Activated T-helper 1 cell treated with anti-CD3 and anti-CD28 coated beads, Interleukin-12 subunit alpha, Interleukin-12 subunit beta, Interleukin-2, Interleukin-4 antibody, amounts not matched to agents 30 ng/mL and 10 ng/mL and 1 ng/mL, durations not matched to agents 14 hours and 24 hours and 36 hours (primary cell): Measurements from ENCODE around the gene ZNF423. TPM values are rescaled to one million over a fixed set of nuclear protein-coding genes. Genes with fewer than 3 reads are reported as not detected.

Source experiments
- DNase-seq: peaks from one replicate; pipeline ENCODE4 v3.0.0; 2021; ENCODE audit warnings: low spot score
- H3K27ac Mint-ChIP-seq: one replicate; pipeline ENCODE4 v1.8.0; 2021; ENCODE audit warnings: mild to moderate bottlenecking, mixed read lengths
- H3K27me3 Mint-ChIP-seq: one replicate; pipeline ENCODE4 v1.8.0; 2022; ENCODE audit warnings: mild to moderate bottlenecking, moderate library complexity, mixed read lengths; ENCODE audit not compliant: insufficient read depth
- H3K36me3 Mint-ChIP-seq: one replicate; pipeline ENCODE4 v1.8.0; 2021; ENCODE audit warnings: low read depth, mixed read lengths
- H3K4me1 Mint-ChIP-seq: one replicate; pipeline ENCODE4 v1.8.0; 2021; ENCODE audit warnings: low read depth, mixed read lengths
- H3K4me3 Mint-ChIP-seq: one replicate; pipeline ENCODE4 v1.8.0; 2021; ENCODE audit warnings: mild to moderate bottlenecking, moderate library complexity, mixed read lengths
- H3K9me3 Mint-ChIP-seq: one replicate; pipeline ENCODE4 v1.8.0; 2021; ENCODE audit warnings: mixed read lengths
- intact Hi-C: fragments of 100-400 bp; cut with micrococcal nuclease; formaldehyde crosslinking; loops from one replicate; pipeline ENCODE4 v1.15.1; 2024
- total RNA-seq: library from RNA; stranded (reverse); gene quantifications from 2 replicates; pipeline ENCODE4 v1.2.3, GENCODE V29; 2022

The ZNF423 gene
- total RNA-seq, 1 donor from 2014 or later: not detected

DNA sequence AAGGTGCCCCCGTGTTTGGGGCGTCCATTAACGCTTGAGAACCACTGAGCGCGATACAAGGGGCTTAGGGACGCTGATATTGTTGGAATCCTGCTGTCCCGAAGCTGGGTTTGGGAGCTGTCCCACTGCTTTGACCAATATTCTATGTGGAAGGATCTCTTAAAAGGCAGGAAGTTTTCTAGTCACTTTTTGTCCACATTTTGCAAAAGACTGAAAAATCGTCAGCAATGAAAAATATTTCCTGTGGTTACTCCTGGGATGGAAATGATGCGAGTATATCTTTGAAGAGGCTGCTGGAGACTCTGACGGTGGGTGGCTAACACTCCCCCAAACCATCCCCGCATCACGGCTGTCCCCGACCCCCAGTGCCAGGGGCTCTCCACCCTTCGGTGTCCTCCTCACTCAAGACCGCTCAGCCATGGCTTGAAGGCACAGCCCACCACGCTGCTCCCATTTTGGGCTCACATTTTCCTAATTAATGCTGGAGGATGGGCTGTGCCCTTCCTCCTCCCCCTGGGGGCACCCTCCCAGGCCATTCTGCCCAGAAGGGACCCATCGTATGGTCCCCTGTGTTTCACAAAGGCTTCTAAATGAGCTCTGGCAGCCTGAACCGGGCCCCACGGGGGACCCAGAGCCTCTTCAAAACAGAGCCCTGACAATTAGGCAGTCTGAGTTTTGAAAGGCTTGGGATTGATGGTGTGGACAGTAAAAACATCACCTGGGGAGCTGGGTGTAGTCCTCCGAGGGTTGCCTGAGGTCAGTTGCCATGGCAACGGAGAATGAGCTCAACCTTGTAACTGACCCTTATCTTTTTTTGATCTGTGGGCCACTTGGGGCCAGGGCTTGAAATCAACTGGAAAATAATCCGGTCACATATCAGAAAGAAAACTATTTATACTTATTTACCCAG, 323.7 kb downstream of the ZNF423 start:
- Mint-ChIP-seq H3K27ac (no peak overlapping the region), H3K27me3 (no peaks in the 10 kb centered on the region), H3K4me3 (no peak overlapping the region), H3K4me1 (peaks cover 9% of the 10 kb centered on the region), H3K36me3 (no peaks in the 10 kb centered on the region), H3K9me3 (no peaks in the 10 kb centered on the region)
- intact Hi-C loops: no loop called here
- no peak for DNase-seq

DNA sequence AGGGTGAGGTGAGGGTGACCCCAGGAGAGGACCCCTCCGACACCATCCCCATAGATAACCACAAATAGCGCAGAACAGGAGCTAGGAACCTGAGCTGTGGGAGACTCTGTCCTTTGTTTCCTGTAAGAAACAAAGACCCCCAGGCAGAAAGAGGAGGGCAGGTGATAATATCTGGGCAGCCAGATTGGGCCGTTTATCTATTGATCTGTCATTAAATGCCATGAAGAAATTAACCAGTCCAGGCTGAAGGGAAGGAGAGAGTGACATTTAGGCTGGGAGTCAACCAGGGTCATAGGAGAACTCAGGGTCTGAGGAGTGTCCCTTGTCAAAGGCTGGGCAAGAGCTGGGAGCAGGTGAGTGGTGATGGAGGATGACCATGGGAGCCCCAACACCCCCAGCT, 324.5 kb downstream of the ZNF423 start:
- Mint-ChIP-seq H3K4me3 (no peak overlapping the region), H3K27me3 (no peaks in the 10 kb centered on the region), H3K9me3 (no peaks in the 10 kb centered on the region), H3K27ac (no peak overlapping the region), H3K4me1 (peaks cover 9% of the 10 kb centered on the region), H3K36me3 (no peaks in the 10 kb centered on the region)
- no peak for DNase-seq
- intact Hi-C loops: no loop called here

DNA sequence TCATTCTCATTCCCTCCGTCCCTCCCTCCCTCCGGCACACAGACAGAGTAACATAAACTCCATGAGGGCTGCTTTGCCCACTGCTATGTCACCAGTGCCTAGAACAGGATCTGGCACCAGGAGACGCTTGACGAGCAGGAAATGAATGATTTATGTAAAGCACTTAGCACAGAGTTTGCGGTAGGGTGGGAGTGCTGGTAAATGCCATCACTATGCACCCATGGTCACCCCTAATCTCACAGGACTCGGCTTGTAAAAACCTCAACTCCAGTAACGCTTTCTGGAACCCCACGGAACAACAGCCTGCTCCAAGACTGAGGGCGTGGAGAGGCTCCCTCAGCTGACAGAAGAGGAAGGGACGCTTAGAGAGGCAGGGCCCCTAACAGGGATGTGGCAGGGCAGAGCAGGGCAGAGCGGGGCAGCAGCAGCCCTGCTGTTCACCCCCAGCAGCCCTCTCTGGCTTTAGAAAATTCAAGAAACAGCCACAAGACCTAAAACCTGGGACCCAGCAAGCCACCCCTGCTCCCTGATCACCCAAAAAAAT, 325.4 kb downstream of the ZNF423 start:
- Mint-ChIP-seq H3K36me3 (no peaks in the 10 kb centered on the region), H3K27me3 (no peaks in the 10 kb centered on the region), H3K9me3 (no peaks in the 10 kb centered on the region), H3K27ac (no peak overlapping the region), H3K4me3 (no peak overlapping the region), H3K4me1 (peaks cover 9% of the 10 kb centered on the region)
- intact Hi-C loops: no loop called here
- DNase-seq: no peak

DNA sequence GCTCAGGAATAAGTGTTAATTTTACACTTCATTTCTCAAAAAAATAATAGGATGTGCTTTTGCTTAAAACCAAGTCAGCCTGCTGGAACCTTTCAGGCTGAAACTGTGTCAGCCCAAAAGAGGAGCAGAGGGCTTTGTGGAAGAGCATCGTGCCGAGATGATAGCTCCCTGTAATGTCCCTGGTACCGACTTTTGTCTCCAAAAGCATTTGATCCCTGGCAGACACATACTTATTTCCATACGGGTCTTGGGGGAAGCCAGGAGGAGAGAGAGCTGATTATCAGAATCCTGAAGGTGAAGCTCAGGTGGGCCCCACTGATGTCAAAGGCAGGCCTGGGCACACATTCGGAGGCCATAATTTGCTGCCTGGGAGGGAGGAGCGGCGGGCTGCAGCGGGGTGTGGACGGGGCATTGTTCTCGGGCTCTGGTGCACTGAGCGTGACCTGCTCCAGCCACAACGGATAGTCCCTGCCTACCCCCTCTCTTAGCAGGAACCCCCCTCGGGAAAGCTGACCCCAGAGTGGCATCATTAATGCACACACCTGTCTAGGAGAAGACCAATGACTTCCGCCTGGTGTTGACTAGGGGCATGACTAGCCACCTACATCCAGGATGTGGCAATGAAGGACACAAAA, 326.4 kb downstream of the ZNF423 start:
- Mint-ChIP-seq H3K27me3 (no peaks in the 10 kb centered on the region), H3K27ac (no peak overlapping the region)

DNA sequence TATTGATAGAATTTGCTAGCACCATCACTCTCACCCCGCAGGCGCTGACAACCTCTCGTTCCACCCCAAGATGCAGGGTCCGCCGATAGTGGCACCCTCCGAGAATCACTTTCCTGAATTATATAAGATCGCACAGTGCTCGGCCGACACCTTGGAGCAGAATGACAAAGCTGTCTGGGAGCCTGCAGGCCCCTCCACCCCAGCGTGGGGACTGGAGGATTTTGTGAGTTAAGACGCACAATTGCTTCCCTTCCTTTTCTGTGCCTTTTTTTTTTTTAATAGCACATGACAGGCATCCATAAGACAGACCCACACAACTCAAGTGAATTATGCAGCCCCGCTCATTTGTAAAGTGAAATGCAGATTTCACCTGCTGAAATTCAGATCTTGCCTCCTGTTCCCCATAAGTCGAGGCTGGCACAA, 327.0 kb downstream of the ZNF423 start:
- intact Hi-C loops: no loop called here
- no peak overlapping the region for H3K4me3 Mint-ChIP-seq
- no peak for DNase-seq
- no peak overlapping the region for H3K27ac Mint-ChIP-seq
- H3K4me1 Mint-ChIP-seq: peaks cover 9% of the 10 kb centered on the region
- H3K36me3 Mint-ChIP-seq: no peaks in the 10 kb centered on the region
- no peaks in the 10 kb centered on the region for H3K9me3 Mint-ChIP-seq
- H3K27me3 Mint-ChIP-seq: no peaks in the 10 kb centered on the region

More for the DNA sequence above, 326.4 kb downstream of the ZNF423 start:
- no peak overlapping the region for H3K4me3 Mint-ChIP-seq
- H3K36me3 Mint-ChIP-seq: no peaks in the 10 kb centered on the region
- intact Hi-C loops: no loop called here
- H3K4me1 Mint-ChIP-seq: peaks cover 9% of the 10 kb centered on the region
- no peaks in the 10 kb centered on the region for H3K9me3 Mint-ChIP-seq
- DNase-seq: no peak

DNA sequence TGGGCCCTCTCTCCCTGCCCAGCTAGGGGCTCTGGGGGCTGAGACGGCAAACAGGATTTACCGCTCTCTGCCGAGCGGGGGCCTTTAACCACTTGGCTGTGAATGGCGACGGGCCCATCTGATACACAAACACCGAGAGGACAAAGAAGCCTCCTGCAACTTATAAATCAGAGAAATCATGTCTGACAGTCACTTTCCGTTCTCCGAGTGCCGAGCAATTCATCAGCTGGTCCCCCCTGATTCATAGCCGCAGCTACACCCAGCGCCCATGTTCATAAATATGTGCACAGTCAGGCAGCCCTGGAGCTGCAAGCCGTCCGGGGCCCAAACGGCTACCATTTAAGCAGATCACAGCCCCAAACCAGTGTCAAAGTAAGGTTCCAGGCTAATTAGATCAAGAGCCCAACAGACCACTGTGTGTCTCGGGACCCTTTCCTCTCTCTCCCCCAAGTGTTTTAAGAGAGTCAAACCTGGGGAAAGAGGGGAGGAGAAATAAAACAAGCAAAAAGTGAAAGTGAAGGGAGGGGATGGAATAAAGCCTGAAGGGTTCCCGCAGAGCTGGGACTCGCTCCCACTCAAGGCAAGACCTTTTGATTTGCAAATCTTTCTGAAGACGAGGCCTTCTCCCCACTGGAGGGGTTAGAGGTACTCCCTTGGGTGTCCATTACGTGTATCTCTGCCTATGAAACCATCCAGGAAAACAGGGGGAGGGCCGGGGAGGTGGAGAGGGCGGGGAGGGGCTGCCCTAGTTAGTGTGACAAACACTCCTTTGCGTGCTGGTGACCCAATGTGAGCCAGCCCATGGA, 327.6 kb downstream of the ZNF423 start:
- H3K27ac Mint-ChIP-seq: no peak overlapping the region
- DNase-seq: no peak
- no peaks in the 10 kb centered on the region for H3K27me3 Mint-ChIP-seq
- H3K4me1 Mint-ChIP-seq: peaks cover 9% of the 10 kb centered on the region
- H3K9me3 Mint-ChIP-seq: no peaks in the 10 kb centered on the region
- no peaks in the 10 kb centered on the region for H3K36me3 Mint-ChIP-seq
- peak overlapping the region; percentile 54 for H3K4me3 Mint-ChIP-seq
- intact Hi-C loops: no loop called here

DNA sequence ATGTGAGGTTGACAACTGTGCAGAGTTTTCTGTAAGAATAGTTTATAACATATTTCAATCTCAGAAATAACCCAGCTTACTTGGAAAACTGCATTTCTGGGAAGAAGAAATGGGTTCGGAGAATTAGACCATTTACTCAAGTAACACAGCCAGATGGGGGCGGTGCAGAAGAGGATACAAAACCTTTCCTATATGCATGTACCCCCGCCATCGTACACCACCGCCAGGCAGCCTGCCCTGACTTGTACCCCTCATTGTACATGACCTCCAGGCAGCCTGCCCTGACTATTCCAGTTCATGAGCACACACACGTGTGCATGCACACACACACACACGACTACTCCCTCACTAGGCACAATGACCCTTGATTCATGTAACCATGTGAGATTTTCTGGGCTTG, 328.3 kb downstream of the ZNF423 start:
- intact Hi-C loops: no loop called here
- H3K27ac Mint-ChIP-seq: no peak overlapping the region

DNA sequence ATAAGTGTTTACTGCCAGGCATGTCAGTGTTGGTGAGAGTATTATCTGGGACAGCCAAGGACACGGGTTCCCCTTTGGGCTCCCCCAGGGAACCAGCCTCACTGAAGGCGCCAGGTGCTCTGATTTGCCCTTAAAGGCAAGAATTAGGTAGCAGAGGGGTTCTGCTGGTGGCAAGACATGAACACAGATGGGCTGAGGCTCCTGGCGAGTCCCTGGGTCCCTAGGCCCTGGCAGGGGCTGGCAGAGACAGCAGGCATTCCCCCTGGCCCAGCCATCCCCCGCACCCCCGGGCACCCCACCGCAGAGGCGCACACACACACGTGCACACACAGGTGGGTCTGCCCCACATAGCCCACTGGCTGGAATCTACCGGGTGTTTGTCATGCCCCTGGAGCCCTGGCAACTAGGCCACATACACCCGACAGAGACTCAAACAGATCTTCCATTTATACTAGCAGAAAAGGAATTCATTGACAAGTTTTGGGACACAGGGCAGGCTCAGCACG, 329.0 kb downstream of the ZNF423 start:
- no peaks in the 10 kb centered on the region for H3K27me3 Mint-ChIP-seq

More for the DNA sequence above, 328.3 kb downstream of the ZNF423 start:
- no peak overlapping the region for H3K4me3 Mint-ChIP-seq
- peaks cover 9% of the 10 kb centered on the region for H3K4me1 Mint-ChIP-seq
- no peaks in the 10 kb centered on the region for H3K27me3 Mint-ChIP-seq
- H3K9me3 Mint-ChIP-seq: no peaks in the 10 kb centered on the region
- no peak for DNase-seq
- H3K36me3 Mint-ChIP-seq: no peaks in the 10 kb centered on the region

DNA sequence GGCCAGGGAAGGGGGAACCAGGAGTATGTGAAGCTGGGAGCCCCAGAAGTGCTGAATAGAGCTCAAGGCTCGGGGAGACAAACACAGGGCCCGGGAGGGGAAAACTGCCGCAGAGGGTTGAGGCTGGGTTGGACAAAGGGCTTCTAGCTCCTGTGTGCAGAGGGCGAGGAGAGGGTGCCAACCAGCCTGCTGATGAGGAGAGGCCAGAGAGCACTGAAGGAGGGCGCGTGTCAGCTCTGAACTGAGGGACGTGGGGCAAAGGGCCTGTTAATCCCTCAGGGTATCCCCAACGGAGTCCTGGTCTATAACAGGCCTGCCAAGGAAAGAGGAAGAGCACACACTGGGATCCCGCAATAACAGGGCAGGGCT, 331.0 kb downstream of the ZNF423 start:
- Mint-ChIP-seq H3K9me3 (no peaks in the 10 kb centered on the region), H3K4me1 (peaks cover 9% of the 10 kb centered on the region), H3K27me3 (no peaks in the 10 kb centered on the region), H3K36me3 (no peaks in the 10 kb centered on the region), H3K4me3 (no peak overlapping the region), H3K27ac (no peak overlapping the region)
- intact Hi-C loops: no loop called here
- DNase-seq: no peak

More for the DNA sequence above, 329.0 kb downstream of the ZNF423 start:
- Mint-ChIP-seq H3K4me3 (no peak overlapping the region), H3K4me1 (peaks cover 9% of the 10 kb centered on the region), H3K27ac (no peak overlapping the region), H3K36me3 (no peaks in the 10 kb centered on the region), H3K9me3 (no peaks in the 10 kb centered on the region)
- intact Hi-C loops: no loop called here
- no peak for DNase-seq

DNA sequence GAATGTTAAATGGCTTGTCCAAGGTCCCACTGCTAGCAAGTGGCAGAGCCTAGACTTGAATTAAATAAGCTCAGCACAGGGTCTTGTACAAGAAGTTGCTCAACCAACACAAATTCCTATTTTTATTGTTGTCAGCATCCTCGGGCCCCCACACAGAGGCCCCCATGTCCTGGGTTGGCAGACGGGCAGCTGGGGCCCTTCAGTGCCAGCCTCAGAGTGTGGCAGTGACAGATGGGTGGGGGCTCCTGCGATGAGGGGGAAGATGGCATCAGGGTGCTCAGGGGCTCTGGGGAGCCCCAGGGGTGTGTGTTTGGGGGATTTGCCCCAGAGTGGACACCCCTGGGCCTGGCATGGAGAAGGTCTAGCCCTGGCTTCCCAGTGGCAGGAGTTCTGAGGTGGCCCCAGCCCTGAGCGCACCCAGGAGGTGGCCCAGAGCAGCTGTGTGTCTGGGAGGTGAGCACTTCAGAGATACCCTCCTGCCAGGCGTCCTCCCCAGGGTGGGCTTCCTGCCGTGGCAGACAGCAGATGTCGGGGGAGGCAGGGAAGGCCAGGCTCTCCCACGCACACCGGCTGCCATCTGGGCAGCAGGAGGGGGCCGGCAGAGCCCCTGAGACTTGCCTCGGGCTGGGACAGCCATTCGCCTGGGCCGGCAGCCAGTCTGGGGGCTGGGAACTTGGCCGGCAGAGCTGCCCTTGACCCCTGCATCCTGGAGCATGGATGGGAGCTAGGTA, 331.5 kb downstream of the ZNF423 start:
- no peak overlapping the region for H3K4me3 Mint-ChIP-seq
- no peaks in the 10 kb centered on the region for H3K9me3 Mint-ChIP-seq
- H3K27me3 Mint-ChIP-seq: no peaks in the 10 kb centered on the region
- no peaks in the 10 kb centered on the region for H3K36me3 Mint-ChIP-seq
- peaks cover 9% of the 10 kb centered on the region for H3K4me1 Mint-ChIP-seq
- H3K27ac Mint-ChIP-seq: no peak overlapping the region
- no peak for DNase-seq
- intact Hi-C loops: no loop called here

DNA sequence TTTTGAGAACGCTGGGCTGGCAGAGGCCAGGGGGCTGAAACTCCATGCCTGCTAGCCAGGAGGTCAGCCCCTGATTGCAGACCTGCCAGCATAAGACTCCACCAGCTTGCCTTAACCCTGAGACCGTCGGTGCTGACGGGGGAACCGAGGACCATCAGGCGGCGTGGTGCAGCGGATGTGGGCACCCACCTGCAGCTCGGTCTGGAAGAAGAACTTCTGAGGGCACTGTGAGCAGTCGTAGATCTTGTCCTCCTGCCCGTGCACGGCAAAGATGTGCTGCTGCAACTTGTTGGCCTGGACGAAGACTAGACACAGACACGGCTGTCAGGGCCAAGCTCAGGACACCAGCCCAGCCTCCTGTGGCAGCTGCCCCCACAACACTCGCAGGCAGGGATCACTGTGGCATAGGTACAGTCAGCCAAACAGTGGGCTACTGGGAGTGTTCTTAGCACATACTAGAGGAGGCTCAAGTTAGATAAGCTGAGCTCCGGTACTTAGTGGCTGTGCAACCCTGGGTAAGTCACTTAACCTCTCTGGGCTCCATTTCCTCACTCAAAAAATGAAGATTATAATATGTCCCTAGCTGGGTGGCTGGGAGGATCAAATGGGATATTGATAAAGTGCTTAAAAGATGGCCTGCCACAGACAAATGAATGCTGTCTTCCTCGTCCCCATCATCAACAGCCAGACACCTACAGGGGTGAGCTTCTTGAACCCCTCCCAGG, 332.3 kb downstream of the ZNF423 start:
- intact Hi-C loops: no loop called here
- no peaks in the 10 kb centered on the region for H3K27me3 Mint-ChIP-seq
- no peak for DNase-seq
- no peak overlapping the region for H3K4me3 Mint-ChIP-seq
- no peaks in the 10 kb centered on the region for H3K9me3 Mint-ChIP-seq
- no peak overlapping the region for H3K27ac Mint-ChIP-seq
- H3K4me1 Mint-ChIP-seq: peaks cover 9% of the 10 kb centered on the region
- H3K36me3 Mint-ChIP-seq: no peaks in the 10 kb centered on the region
